ENCODE measurements around the gene IFI44.

IFI44 gene

DNA sequence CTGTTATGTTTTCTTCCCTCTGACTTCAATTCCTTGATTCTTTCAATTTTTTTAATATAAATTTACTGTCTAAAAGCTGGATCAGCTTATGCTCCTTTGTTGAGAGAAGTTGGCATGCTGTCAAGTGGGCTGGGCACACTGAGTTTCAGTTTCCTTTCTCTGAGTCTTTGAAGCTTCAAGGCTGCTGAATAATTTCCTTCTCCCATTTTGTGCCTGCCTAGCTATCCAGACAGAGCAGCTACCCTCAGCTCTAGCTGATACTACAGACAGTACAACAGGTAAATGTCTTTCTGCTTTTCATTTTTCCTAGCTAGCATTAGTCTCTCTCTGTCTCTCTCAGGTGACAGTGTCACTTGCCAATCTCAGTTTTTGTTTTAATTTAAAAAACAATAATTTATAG is at the start of gene IFI44:
Gene IFI44, plus strand, starts transcription at position 204 of the 400 bp plus-strand sequence. CDS start 365 bp downstream, outside the sequence.
- TF ChIP-seq RARB (CRISPR knock-in tag; IDR thresholded peaks at IDR 0.05), result no peak
- TF ChIP-seq ZFP30 (CRISPR knock-in tag; IDR thresholded peaks at IDR 0.05), result no peak
- TF ChIP-seq, protein P1, sequence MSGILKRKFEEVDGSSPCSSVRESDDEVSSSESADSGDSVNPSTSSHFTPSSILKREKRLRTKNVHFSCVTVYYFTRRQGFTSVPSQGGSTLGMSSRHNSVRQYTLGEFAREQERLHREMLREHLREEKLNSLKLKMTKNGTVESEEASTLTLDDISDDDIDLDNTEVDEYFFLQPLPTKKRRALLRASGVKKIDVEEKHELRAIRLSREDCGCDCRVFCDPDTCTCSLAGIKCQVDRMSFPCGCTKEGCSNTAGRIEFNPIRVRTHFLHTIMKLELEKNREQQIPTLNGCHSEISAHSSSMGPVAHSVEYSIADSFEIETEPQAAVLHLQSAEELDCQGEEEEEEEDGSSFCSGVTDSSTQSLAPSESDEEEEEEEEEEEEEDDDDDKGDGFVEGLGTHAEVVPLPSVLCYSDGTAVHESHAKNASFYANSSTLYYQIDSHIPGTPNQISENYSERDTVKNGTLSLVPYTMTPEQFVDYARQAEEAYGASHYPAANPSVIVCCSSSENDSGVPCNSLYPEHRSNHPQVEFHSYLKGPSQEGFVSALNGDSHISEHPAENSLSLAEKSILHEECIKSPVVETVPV (CRISPR knock-in tag; IDR thresholded peaks at IDR 0.05), result no peak
- no peak for TF ChIP-seq TCF4 (CRISPR knock-in tag; IDR thresholded peaks at IDR 0.05; ENCODE audit: borderline replicate concordance)
- no peak for TF ChIP-seq ZNF70 (CRISPR knock-in tag; IDR thresholded peaks at IDR 0.05)
- peak; percentile 98 for ATAC-seq

- TF ChIP-seq TOX (CRISPR knock-in tag; IDR thresholded peaks at IDR 0.05; ENCODE audit: borderline replicate concordance) (no peak), RARB (CRISPR knock-in tag; IDR thresholded peaks at IDR 0.05) (no peak), TCF4 (CRISPR knock-in tag; IDR thresholded peaks at IDR 0.05; ENCODE audit: borderline replicate concordance) (no peak), ARNTL (CRISPR knock-in tag; IDR thresholded peaks at IDR 0.05; ENCODE audit: borderline replicate concordance, low read depth) (no peak)
- ATAC-seq, result no peak
Measured at GRCh38 chr1:78601068-78601467, 48.6 kb upstream of the IFI44 start.

GRCh38 chr1:78603206-78603605 is 46.4 kb upstream of the IFI44 start:
- no peak for ATAC-seq

DNA sequence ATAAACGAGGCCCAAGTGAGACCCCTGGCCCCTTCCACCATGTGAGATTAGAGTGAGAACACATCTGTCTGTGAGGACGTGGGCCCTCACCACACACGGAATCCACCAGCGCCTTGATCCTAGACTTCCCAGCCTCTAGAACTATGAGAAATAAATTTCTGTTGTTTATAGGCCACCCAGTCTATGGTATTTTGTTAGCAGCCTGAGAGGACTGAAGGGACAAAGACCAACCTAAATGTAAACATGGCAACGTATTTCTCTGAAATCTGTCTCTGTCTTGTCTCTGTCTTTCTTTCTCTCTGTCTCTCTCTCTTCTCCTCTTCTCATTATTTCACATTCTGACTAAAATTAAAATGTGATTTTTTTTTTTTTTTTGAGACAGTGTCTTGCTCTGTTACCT is 45.0 kb upstream of the IFI44 start:
- TF ChIP-seq TSHZ2 (CRISPR knock-in tag; IDR thresholded peaks at IDR 0.05) (no peak), OSR1 (CRISPR knock-in tag; IDR thresholded peaks at IDR 0.05) (no peak), ZNF70 (CRISPR knock-in tag; IDR thresholded peaks at IDR 0.05) (no peak), SNAI2 (CRISPR knock-in tag; IDR thresholded peaks at IDR 0.05) (no peak)
- no peak for ATAC-seq

More at GRCh38 chr1:78603206-78603605, 46.4 kb upstream of the IFI44 start:
- TF ChIP-seq, protein P2, sequence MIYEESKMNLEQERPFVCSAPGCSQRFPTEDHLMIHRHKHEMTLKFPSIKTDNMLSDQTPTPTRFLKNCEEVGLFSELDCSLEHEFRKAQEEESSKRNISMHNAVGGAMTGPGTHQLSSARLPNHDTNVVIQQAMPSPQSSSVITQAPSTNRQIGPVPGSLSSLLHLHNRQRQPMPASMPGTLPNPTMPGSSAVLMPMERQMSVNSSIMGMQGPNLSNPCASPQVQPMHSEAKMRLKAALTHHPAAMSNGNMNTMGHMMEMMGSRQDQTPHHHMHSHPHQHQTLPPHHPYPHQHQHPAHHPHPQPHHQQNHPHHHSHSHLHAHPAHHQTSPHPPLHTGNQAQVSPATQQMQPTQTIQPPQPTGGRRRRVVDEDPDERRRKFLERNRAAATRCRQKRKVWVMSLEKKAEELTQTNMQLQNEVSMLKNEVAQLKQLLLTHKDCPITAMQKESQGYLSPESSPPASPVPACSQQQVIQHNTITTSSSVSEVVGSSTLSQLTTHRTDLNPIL (CRISPR knock-in tag; IDR thresholded peaks at IDR 0.05; ENCODE audit: low read depth), result no peak
- TF ChIP-seq CSDC2 (CRISPR knock-in tag; IDR thresholded peaks at IDR 0.05), result no peak
- TF ChIP-seq ZNF70 (CRISPR knock-in tag; IDR thresholded peaks at IDR 0.05), result no peak
- no peak for TF ChIP-seq TCF4 (CRISPR knock-in tag; IDR thresholded peaks at IDR 0.05; ENCODE audit: borderline replicate concordance)
- TF ChIP-seq SNAI2 (CRISPR knock-in tag; IDR thresholded peaks at IDR 0.05), result no peak
- no peak for TF ChIP-seq OSR1 (CRISPR knock-in tag; IDR thresholded peaks at IDR 0.05)
- TF ChIP-seq BACH2 (CRISPR knock-in tag; IDR thresholded peaks at IDR 0.05; ENCODE audit: borderline replicate concordance), result no peak
- TF ChIP-seq, protein P3, sequence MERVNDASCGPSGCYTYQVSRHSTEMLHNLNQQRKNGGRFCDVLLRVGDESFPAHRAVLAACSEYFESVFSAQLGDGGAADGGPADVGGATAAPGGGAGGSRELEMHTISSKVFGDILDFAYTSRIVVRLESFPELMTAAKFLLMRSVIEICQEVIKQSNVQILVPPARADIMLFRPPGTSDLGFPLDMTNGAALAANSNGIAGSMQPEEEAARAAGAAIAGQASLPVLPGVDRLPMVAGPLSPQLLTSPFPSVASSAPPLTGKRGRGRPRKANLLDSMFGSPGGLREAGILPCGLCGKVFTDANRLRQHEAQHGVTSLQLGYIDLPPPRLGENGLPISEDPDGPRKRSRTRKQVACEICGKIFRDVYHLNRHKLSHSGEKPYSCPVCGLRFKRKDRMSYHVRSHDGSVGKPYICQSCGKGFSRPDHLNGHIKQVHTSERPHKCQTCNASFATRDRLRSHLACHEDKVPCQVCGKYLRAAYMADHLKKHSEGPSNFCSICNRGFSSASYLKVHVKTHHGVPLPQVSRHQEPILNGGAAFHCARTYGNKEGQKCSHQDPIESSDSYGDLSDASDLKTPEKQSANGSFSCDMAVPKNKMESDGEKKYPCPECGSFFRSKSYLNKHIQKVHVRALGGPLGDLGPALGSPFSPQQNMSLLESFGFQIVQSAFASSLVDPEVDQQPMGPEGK (CRISPR knock-in tag; IDR thresholded peaks at IDR 0.05; ENCODE audit: borderline replicate concordance), result no peak
- no peak for TF ChIP-seq ARNTL (CRISPR knock-in tag; IDR thresholded peaks at IDR 0.05; ENCODE audit: borderline replicate concordance, low read depth)
- TF ChIP-seq RARB (CRISPR knock-in tag; IDR thresholded peaks at IDR 0.05), result no peak
- TF ChIP-seq PPARA (CRISPR knock-in tag; IDR thresholded peaks at IDR 0.05; ENCODE audit: borderline replicate concordance), result no peak
- TF ChIP-seq ZFP30 (CRISPR knock-in tag; IDR thresholded peaks at IDR 0.05), result no peak
- TF ChIP-seq ZFP3 (CRISPR knock-in tag; IDR thresholded peaks at IDR 0.05), result no peak
- no peak for TF ChIP-seq TOX (CRISPR knock-in tag; IDR thresholded peaks at IDR 0.05; ENCODE audit: borderline replicate concordance)

DNA sequence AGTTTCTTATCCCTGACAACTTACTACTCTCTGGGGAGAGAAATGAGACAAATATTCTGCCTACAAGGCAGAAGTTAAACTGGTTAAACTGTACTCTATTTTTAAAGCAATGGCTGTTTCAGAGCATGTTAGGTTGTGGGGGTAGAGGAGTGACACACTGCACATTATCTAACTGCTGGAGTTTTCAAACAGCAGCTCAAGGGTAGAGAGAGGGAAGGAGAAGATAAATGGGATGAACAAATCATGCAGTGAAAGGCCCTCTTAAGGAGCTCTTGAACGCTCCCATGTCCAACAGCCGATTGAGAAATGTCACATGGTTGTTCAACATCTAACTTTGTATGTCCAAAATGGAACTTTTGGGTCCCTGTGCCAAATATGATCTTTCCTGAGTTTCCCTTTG is 43.4 kb upstream of the IFI44 start:
- no peak for ATAC-seq
- TF ChIP-seq TOX (CRISPR knock-in tag; IDR thresholded peaks at IDR 0.05; ENCODE audit: borderline replicate concordance) (no peak), SNAI2 (CRISPR knock-in tag; IDR thresholded peaks at IDR 0.05) (no peak), ZC3H10 (CRISPR knock-in tag; IDR thresholded peaks at IDR 0.05) (no peak), RARB (CRISPR knock-in tag; IDR thresholded peaks at IDR 0.05) (no peak), ARNTL (CRISPR knock-in tag; IDR thresholded peaks at IDR 0.05; ENCODE audit: borderline replicate concordance, low read depth) (no peak), ZNF565 (CRISPR knock-in tag; conservative IDR thresholded peaks at IDR 0.05; ENCODE audit: low read depth) (no peak), TCF4 (CRISPR knock-in tag; IDR thresholded peaks at IDR 0.05; ENCODE audit: borderline replicate concordance) (no peak), PPARA (CRISPR knock-in tag; IDR thresholded peaks at IDR 0.05; ENCODE audit: borderline replicate concordance) (no peak), ESRRG (CRISPR knock-in tag; IDR thresholded peaks at IDR 0.05) (no peak)
- TF ChIP-seq, protein P4, sequence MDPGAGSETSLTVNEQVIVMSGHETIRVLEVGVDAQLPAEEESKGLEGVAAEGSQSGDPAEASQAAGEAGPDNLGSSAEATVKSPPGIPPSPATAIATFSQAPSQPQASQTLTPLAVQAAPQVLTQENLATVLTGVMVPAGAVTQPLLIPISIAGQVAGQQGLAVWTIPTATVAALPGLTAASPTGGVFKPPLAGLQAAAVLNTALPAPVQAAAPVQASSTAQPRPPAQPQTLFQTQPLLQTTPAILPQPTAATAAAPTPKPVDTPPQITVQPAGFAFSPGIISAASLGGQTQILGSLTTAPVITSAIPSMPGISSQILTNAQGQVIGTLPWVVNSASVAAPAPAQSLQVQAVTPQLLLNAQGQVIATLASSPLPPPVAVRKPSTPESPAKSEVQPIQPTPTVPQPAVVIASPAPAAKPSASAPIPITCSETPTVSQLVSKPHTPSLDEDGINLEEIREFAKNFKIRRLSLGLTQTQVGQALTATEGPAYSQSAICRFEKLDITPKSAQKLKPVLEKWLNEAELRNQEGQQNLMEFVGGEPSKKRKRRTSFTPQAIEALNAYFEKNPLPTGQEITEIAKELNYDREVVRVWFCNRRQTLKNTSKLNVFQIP (CRISPR knock-in tag; IDR thresholded peaks at IDR 0.05; ENCODE audit: borderline replicate concordance, low read depth), result no peak
- TF ChIP-seq, protein P3 (CRISPR knock-in tag; IDR thresholded peaks at IDR 0.05; ENCODE audit: borderline replicate concordance), result no peak
- TF ChIP-seq, protein P2 (CRISPR knock-in tag; IDR thresholded peaks at IDR 0.05; ENCODE audit: low read depth), result no peak

All from SK-N-SH treated with all-trans-retinoic acid at 6 μM for 48 hours (cell line).